Measurements from ENCODE around the gene ZAR1.
"Not testable (repeated sequence)": the region's sequence is repeated elsewhere in the genome, so short reads cannot be mapped to it uniquely, and the experiment has no call there.

ZAR1 gene, protein sequence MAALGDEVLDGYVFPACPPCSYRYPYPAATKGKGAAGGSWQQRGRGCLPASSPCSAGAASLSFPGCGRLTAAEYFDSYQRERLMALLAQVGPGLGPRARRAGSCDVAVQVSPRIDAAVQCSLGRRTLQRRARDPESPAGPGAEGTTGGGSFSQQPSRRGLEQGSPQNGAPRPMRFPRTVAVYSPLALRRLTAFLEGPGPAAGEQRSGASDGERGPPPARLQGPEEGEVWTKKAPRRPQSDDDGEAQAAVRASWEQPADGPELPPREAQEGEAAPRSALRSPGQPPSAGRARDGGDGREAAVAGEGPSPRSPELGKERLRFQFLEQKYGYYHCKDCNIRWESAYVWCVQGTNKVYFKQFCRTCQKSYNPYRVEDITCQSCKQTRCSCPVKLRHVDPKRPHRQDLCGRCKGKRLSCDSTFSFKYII

DNA sequence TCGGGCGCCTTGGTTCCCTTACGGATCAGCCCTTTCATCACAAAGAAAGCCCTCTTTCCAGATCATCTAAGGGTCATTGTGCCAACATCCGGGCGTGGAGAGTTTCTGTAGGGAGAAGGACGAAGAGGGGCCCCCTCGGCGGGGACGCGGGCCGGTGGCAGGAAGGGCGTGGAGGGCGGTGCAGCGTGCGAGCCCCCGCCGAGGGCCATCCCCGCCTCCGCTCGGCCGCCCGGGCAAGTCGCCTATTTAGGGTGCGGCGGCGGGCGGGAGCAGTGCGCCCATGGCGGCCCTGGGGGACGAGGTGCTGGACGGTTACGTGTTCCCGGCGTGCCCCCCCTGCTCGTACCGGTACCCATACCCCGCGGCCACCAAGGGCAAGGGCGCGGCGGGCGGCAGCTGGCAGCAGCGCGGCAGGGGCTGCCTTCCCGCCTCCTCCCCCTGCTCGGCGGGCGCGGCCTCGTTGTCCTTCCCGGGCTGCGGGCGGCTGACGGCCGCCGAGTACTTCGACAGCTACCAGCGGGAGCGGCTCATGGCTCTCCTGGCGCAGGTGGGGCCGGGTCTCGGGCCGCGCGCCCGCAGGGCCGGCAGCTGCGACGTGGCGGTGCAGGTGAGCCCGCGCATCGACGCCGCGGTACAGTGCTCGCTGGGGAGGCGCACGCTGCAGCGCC, at the start of gene ZAR1:
Gene ZAR1 (plus strand): TSS at position 241 of the 668 bp plus-strand sequence. CDS start 40 bp downstream, at position 281.
- DNase-seq (ENCODE audit: low read depth, low spot score): no peak

DNA sequence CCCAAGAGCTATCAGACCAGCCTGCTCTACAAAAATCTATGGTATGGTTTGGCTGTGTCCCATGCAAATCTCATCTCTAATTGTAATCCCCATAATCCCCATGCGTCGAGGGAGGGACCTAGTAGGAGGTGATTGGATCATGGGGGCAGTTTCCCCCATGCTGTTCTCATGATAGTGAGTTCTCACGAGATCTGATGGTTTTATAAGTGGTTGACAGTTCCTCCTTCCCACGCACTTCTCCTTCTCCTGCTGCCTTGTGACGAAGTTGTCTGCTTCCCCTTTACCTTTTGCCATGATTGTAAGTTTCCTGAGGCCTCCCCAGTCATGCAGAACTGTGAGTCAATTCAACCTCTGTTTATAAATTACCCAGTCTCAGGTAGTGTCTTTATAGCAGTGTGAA, 49.1 kb upstream of the ZAR1 start:
- DNase-seq (ENCODE audit: low read depth, low spot score): not testable (repeated sequence)

DNA sequence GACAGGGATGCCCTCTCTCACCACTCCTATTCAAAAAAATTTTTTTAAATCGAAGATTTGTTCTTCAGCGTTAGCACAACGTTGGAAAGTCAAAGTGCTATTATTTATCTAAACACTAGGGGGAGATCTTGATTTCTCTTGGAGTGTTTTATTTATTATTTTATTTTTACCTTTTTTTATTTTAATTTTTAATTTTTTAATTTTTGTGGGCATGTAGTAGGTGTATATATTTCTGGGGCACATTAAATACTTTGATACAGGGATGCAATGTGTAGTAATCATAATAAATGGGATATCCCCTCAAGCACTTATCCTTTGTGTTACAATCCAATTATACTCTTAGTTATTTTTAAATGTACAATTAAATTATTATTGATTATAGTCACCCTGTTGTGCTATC, 44.3 kb upstream of the ZAR1 start:
- no peak for DNase-seq (ENCODE audit: low read depth, low spot score)

DNA sequence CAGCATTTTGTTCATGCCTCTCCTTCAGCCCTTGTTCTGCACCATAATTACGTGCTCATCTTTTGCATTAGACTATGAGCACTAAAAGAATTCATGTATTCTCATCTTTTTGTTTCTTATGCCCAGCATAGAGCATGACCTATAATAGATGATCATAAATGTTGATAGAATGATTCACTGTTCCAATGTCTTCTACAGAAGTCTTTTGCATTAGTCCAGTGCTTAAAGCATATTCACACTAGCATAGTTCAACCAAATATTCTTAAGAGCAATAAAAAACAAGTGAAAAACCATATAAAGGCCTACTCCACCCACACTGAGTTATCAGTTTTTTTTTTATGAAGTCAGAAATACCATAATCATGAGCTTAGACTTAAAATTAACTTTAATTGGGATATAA, 43.4 kb upstream of the ZAR1 start:
- DNase-seq (ENCODE audit: low read depth, low spot score): no peak

DNA sequence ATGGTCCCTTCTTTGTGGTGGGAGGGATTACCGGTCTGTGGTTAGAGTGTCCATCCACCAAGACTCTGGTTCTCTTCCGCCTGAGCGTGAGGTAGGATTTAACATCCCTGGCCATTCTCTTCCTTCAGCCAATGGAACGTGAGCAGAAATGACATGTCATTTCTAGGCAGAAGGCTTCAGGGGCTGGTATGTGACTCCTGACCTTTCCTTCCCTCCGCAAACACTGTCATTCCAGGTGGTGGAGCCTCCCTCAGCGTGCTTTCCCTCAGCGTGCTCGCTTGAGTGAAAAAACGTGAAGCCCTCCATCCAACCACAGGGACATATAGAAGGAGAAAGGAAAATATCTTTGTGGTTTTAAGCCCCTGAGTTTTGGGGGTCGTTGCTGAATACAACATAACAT, 40.9 kb upstream of the ZAR1 start:
- DNase-seq (ENCODE audit: low read depth, low spot score): no peak

DNA sequence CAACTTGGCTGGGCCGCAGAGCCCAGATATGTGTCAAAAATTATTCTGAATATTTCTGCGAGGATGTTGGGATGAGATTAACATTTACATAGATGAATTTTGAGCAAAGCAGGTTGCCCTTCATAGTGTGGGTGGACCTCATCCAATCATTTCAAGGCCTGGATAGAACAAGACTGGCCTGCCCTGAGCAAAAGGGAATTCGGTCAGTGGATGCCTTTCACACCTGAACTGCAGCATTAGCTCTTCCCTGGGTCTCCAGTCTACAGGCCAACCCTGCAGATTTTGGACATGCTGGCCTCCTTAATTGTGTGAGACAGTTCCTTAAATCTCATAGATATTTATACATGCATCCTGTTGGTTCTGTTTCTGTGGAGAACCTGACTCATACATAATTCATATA, 39.3 kb upstream of the ZAR1 start:
- no peak for DNase-seq (ENCODE audit: low read depth, low spot score)

DNA sequence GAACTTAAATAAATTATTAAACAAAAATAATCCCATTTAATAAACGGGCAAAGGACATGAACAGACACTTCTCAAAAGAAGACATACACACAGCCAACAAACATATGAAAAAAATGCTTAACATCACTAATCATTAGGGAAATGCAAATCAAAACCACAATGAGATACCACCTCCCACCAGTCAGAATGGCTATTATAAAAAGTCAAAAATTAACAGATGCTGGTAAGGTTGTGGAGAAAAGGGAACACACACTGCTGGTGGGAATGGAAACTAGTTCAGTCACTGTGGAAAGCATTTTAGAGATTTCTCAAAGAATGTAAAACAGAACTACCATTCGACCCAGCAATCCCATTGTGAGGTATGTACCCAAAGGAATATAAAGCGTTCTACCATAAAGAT, 38.4 kb upstream of the ZAR1 start:
- DNase-seq (ENCODE audit: low read depth, low spot score): not testable (repeated sequence)

DNA sequence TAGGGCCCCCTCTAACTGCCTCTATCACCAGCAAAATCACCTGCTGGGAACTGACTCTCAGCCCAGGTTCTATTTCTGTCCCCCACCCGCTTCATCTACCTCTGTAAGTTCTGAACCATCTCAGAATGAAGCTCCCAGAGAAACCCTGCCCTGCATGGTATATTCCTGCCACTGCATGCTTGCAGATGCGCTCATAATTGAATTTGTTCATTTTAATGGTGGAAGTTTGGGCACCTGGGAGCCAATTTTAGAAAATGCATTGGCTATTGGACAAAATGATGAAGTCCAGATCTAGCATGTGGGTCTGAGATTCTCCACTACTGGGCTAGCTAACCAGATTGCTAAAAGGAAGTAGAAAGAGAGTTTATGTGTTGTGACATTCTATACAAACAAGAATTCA, 35.5 kb upstream of the ZAR1 start:
- DNase-seq (ENCODE audit: low read depth, low spot score): no peak

DNA sequence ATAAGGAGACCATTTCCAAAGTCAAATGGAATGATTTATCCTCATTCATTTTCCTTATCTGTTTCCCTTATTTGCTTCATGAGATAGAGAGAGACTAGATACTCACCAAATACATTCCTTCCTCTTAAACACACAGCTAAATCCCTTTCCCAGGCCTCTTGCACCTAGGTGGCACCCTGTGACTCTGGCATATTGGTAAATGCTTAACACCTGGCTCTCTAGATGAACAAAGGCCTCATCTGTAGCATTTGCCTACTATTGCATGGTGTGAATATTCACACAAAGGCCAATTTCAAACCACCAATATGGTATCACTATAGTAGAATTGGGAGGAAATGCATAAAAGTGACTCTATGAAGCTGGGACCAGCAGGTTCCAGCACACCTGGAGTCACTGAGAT, 29.1 kb upstream of the ZAR1 start:
- DNase-seq (ENCODE audit: low read depth, low spot score): no peak

DNA sequence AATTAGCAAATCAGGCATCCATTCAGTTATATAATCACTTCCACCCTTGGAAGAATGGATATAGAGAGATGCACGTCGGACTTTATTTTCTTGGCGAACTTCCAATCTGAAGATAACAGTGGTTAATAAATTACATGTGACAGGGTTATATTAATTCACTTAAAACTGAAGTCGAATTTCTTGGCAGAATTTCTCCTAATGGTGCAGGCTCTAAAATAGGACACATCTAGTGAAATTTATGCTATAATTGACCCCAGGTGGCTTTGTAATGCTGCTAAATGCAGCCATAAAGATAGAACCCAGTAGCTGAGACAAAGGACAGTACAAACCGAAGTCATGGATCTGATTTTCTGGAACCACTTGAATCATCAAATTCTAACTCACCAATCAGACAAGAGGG, 27.7 kb upstream of the ZAR1 start:
- no peak for DNase-seq (ENCODE audit: low read depth, low spot score)

DNA sequence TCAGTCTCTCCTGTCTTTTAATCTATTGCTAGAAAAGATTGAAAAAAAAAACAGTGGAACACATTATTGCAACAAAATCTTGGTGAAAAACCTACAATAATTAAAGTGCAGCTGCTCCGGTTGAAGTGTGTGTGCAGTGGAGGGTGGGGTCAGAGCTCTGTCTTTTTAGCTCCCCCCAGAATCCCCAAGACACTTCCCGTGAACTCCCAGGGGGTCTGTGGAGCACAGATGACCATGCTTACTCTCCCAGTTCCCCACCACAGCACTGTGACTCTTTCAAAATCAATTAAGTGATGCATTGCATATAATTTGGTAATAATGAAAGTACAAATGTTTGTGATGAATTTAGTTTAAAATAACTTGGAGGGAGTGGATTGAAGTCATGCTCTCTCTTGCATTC, 22.6 kb upstream of the ZAR1 start:
- DNase-seq (ENCODE audit: low read depth, low spot score): no peak

DNA sequence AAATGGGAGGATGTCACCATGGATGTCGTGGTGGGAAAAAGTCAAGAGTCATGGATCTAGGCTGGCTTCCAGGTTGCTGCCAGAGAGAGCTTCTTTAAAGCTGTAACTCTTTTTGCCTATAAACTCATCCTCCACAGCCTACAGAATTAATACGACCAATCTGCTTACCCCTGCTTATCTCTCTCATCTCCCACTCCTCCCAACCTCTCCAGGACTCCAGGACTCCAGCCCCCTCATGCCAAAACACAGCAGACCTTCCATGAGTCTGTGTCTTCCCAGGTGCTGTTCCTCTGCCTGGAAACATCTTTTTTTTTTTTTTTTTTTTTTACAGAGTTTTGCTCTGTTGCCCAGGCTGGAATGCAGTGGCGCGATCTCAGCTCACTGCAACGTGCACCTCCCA, 22.2 kb upstream of the ZAR1 start:
- no peak for DNase-seq (ENCODE audit: low read depth, low spot score)

DNA sequence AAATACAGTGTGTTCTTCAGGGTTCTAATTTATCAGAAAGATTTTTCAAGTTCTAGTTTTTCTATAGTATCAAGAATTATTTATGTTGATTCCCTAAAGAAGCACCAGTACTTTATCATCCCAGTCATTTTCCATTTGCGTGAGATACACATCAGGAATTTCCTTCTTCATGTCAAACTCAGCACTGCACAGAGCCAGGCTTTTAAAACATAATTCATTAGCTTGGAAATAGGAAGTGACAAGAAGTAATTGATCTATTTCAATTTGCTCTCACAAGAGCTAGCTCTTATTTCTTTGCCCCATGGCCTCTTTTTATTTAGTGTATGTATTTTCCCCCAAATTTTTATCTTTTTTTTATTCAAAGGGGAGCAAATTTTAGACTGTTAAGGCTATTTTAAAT, 19.9 kb upstream of the ZAR1 start:
- no peak for DNase-seq (ENCODE audit: low read depth, low spot score)

DNA sequence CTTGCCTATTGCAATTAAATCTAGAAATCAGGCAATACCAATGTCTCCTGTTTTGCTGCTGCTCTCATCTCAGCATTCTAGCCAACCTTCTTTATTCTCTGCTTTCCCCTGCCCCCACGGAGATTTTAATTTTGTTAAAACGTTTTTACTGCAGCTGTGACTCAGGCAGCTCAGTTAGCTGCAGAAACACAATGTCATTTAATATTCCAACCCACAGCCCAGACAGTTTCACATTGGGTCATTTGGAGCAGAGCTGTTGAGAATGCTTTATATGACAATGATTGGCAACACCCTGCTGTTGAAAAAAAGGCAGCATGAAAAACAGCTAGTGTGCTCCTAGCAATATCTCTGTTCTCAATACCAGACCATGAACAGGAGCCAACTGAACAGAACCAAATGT, 19.5 kb upstream of the ZAR1 start:
- no peak for DNase-seq (ENCODE audit: low read depth, low spot score)

DNA sequence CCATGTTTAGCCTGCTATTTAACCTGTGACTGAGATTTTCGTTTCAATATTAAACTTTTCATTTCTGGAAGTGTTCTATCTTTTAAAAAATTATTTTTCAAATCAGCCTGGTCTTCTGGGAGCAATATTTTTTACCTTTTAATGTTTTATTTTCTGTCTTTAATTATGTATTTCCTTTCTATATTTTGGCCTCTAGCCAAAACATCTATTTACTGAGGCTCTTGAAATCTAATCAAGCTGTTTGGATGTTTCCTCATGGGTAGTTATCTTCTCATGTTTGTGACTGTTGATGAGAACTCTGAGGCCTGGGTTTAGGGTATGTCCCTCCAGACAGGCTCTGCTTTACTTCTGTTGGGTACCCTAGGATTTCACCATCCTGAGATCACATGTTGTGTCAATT, 17.3 kb upstream of the ZAR1 start:
- no peak for DNase-seq (ENCODE audit: low read depth, low spot score)

DNA sequence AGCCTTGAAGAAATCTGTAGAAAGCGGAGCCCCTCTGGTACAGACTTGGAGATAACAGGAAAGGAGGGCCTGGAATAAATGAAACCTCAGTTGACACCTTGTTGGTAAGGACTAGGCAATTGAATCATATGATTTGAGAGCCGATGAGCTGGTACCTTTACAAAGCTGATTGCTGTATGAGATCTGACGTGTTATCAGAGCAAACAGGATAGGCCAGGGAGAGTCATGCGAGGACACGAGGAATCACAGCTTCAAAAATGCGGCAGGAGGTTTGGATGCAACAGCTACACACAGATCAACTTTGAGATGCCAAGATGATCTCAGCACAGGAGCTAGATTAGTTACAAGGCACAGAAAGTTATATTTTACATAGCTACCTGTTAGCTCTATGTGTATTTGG, 14.3 kb upstream of the ZAR1 start:
- no peak for DNase-seq (ENCODE audit: low read depth, low spot score)

DNA sequence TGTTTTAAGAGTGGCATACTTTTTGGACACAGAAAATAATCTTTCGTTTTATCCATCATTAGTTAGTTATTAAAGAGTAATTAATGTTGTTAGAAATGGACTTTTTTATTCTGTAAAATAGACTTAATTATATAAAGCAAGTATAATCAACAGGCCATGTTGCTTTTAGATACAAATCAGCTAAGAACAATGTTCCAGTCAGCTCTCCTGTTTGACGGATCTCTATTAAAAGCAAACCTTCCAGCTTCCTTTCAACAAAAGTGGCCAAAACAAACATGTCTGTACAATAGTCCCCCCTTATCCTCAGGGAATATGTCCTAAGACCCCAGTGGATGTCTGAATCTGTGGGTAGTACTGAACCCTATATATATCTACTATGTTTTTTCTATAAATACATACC, 11.8 kb upstream of the ZAR1 start:
- no peak for DNase-seq (ENCODE audit: low read depth, low spot score)

DNA sequence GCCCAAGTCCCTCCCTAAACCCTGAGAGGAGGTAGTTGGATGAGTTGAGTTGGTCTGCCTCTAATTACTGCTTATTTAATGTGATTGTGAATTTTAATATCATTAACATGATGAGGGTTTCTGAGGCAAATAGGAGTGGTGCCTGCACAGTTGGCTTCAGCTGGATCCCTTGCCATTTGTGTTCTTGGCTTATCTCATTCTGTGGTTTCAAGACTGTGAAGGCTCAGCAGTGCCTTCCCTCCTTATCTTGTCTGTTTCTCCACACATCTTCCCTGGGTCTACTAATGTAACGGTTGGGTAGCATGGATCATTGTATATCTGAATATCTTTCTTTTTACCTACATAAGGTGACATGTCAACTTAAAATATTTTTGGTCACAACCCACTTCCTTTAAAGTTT, 8.5 kb upstream of the ZAR1 start:
- DNase-seq (ENCODE audit: low read depth, low spot score): no peak

DNA sequence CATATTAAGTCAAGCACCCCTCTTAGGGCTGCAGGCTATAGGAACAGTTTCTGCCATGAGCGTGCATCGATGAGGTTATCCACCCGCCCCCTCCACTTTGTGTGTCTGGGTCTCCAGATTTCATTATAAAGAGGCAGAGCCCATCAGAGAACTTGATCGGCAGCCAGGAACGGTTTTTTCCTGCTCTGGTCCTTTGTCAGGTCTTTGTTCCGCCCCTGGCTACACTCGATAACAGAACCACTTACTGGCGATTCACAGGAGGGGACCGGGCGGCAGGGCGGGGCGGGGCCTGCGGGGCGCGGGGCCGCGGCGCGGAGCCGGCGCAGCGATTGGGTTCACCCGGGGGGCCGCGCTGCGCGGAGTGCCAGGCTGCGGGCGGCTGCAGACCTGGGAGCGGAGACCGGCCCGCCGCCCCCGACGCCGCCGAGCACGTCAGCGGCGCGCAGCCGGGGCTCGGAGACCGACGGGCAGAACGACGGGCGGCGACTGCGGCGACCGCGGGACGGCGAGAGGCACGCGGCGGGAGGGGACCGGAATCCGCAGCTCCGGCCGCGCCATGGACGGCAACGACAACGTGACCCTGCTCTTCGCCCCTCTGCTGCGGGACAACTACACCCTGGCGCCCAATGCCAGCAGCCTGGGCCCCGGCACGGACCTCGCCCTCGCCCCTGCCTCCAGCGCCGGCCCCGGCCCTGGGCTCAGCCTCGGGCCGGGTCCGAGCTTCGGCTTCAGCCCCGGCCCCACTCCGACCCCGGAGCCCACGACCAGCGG, 6.9 kb upstream of the ZAR1 start, which contains the start of gene SLC10A4:
Gene SLC10A4 (plus strand): TSS at position 338 of the 771 bp plus-strand sequence. CDS start 219 bp downstream, at position 557.
- DNase-seq (ENCODE audit: low read depth, low spot score): no peak

DNA sequence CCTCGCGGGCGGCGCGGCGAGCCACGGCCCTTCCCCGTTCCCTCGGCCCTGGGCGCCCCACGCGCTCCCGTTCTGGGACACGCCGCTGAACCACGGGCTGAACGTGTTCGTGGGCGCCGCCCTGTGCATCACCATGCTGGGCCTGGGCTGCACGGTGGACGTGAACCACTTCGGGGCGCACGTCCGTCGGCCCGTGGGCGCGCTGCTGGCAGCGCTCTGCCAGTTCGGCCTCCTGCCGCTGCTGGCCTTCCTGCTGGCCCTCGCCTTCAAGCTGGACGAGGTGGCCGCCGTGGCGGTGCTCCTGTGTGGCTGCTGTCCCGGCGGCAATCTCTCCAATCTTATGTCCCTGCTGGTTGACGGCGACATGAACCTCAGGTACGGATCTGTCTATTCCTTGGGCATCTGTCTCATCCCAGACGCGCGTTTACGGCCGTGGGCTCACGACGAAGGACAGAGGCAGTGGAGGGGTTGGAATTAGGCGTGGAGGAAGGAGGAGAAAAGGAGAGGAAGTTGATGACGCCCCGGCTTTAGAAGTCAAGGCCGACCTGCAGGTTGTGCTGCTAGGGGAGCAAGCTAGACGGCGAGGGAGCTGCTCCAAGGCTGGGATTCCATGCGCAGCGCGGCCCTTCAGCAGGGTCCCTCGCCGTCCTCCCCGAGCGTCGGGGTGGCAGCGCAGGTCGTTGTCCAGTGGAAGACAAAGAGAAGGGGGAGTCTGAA, 6.1 kb upstream of the ZAR1 start:
- no peak for DNase-seq (ENCODE audit: low read depth, low spot score)

DNA sequence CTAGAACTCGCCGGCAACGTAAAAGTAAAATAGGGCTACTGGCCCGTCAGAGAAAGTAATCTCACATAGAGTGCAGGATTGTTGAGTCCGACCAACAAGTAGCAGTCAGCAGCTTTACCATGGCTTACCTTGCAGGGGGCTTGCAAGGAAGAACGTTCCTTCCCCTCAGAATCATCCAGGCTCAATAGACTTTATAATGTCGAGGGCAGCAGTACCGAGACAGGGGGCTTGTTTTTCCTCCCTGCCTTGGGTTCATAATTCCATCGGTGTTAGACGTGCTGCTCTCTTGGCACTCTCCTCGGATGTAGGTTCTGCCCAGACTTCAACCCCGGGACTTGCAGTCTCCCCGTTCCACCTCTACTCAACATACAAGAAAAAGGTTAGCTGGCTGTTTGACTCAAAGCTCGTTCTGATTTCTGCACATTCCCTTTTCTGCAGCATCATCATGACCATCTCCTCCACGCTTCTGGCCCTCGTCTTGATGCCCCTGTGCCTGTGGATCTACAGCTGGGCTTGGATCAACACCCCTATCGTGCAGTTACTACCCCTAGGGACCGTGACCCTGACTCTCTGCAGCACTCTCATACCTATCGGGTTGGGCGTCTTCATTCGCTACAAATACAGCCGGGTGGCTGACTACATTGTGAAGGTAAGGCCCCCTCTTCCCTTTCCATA, 5.4 kb upstream of the ZAR1 start:
- DNase-seq (ENCODE audit: low read depth, low spot score): no peak

Data from smooth muscle cell of the brain vasculature (primary cell).